Peyer's patch (tissue), 4 donors: Measurements from ENCODE around the gene CYP1A2. TPM values are rescaled to one million over a fixed set of nuclear protein-coding genes. Genes with fewer than 3 reads are reported as not detected.

Source experiments
- DNase-seq, 3 donors: peaks; one replicate each; pipeline ENCODE4 v3.0.0-alpha.2; 2017 to 2019
- H3K27ac ChIP-seq, 4 donors: fragments of 200-600 bp; sonication (generic); one replicate each; pipeline ENCODE4 v1.5.1; 2016 to 2019
- H3K27me3 ChIP-seq, 2 donors: fragments of 200-600 bp; sonication (generic); one replicate each; pipeline ENCODE4 v1.5.1; 2019
- H3K36me3 ChIP-seq, 3 donors: fragments of 200-600 bp; sonication (generic); one replicate each; pipeline ENCODE4 v1.5.1; 2016 to 2019
- H3K4me1 ChIP-seq, 4 donors: fragments of 200-600 bp; sonication (generic); one replicate each; pipeline ENCODE4 v1.5.1; 2016 to 2019
- H3K4me3 ChIP-seq, 4 donors: fragments of 200-600 bp; sonication (generic); 1 replicate in 3 of 4; 2 replicates in 1 of 4; pipeline ENCODE4 v1.5.1; 2016 to 2019; ENCODE audit warnings: mild to moderate bottlenecking in 1 of 4
- H3K9me3 ChIP-seq, 4 donors: fragments of 200-600 bp; sonication (generic); one replicate each; pipeline ENCODE4 v1.5.1; 2016 to 2019; ENCODE audit warnings: mild to moderate bottlenecking in 1 of 4
- CTCF ChIP-seq, 6 experiments: fragments of 450-650 bp in 4 of 6; fragments of 200-600 bp in 2 of 6; sonication (generic) in 1 of 6; IDR thresholded peaks; one replicate each; pipeline ENCODE4 v1.5.1; 2017 to 2019; ENCODE audit warnings: antibody characterized with exemption in 6 of 6, mild to moderate bottlenecking in 3 of 6, moderate library complexity in 1 of 6
- POLR2A ChIP-seq, 2 donors: fragments of 450-650 bp; IDR thresholded peaks; one replicate each; pipeline ENCODE4 v1.5.1; 2017; ENCODE audit warnings: antibody characterized with exemption in 2 of 2, mild to moderate bottlenecking in 2 of 2, moderate library complexity in 2 of 2
- total RNA-seq, 4 donors: library from RNA; depleted of rRNA; stranded (reverse); fragments of >200 nt; gene quantifications; one replicate each; pipeline ENCODE4 v1.1.0, GENCODE V29; 2016

The CYP1A2 gene
- not detected for total RNA-seq

GRCh38 chr15:74748322-74748946 lies at the start of gene CYP1A2:
Gene CYP1A2 (plus strand): TSS chr15:74748845. CDS start chr15:74749739, 894 bp downstream.
- Histone ChIP-seq H3K27ac (no peak within 1 kb of the TSS), H3K4me1 (no peaks in the 10 kb centered on the region), H3K27me3 (no peaks in the 10 kb centered on the region), H3K36me3 (no peaks in the 10 kb centered on the region), H3K9me3 (no peaks in the 10 kb centered on the region), H3K4me3 (no peak within 1 kb of the TSS)
- DNase-seq = no peak
- TF ChIP-seq CTCF (IDR thresholded peaks at IDR 0.05) (no peak), POLR2A (IDR thresholded peaks at IDR 0.05) (no peak)

- no peaks in the 10 kb centered on the region for H3K27me3 ChIP-seq
- no peak overlapping the region for H3K4me3 ChIP-seq
- no peaks in the 10 kb centered on the region for H3K4me1 ChIP-seq
- no peaks in the 10 kb centered on the region for H3K9me3 ChIP-seq
- no peak for DNase-seq
- H3K36me3 ChIP-seq = no peaks in the 10 kb centered on the region
- TF ChIP-seq POLR2A (IDR thresholded peaks at IDR 0.05) (no peak), CTCF (IDR thresholded peaks at IDR 0.05) (no peak)
- H3K27ac ChIP-seq = no peak overlapping the region
Observed at GRCh38 chr15:74709011-74709410, 39.6 kb upstream of the CYP1A2 start.

- H3K4me3 ChIP-seq = no peak overlapping the region
- no peak overlapping the region for H3K27ac ChIP-seq
- H3K27me3 ChIP-seq = no peaks in the 10 kb centered on the region
- H3K9me3 ChIP-seq = no peaks in the 10 kb centered on the region
- DNase-seq = no peak
- H3K36me3 ChIP-seq = no peaks in the 10 kb centered on the region
- TF ChIP-seq POLR2A (IDR thresholded peaks at IDR 0.05) (no peak), CTCF (IDR thresholded peaks at IDR 0.05) (no peak)
- H3K4me1 ChIP-seq = no peaks in the 10 kb centered on the region
Observed at GRCh38 chr15:74709892-74710291, 38.8 kb upstream of the CYP1A2 start.

- TF ChIP-seq POLR2A (IDR thresholded peaks at IDR 0.05) = no peak
- TF ChIP-seq CTCF (IDR thresholded peaks at IDR 0.05) = no peak
Observed at GRCh38 chr15:74710319-74711094, 38.1 kb upstream of the CYP1A2 start.

GRCh38 chr15:74712311-74712710 lies 36.3 kb upstream of the CYP1A2 start:
- no peak overlapping the region for H3K4me3 ChIP-seq
- no peak for TF ChIP-seq POLR2A (IDR thresholded peaks at IDR 0.05)
- no peaks in the 10 kb centered on the region for H3K36me3 ChIP-seq
- no peak overlapping the region for H3K27ac ChIP-seq
- no peaks in the 10 kb centered on the region for H3K4me1 ChIP-seq
- no peaks in the 10 kb centered on the region for H3K9me3 ChIP-seq
- H3K27me3 ChIP-seq = no peaks in the 10 kb centered on the region
- no peak for DNase-seq

More at GRCh38 chr15:74710319-74711094, 38.1 kb upstream of the CYP1A2 start:
- Histone ChIP-seq H3K9me3 (no peaks in the 10 kb centered on the region), H3K27me3 (no peaks in the 10 kb centered on the region), H3K27ac (no peak overlapping the region), H3K36me3 (no peaks in the 10 kb centered on the region), H3K4me1 (no peaks in the 10 kb centered on the region), H3K4me3 (no peak overlapping the region)
- no peak for DNase-seq

- Histone ChIP-seq H3K36me3 (no peaks in the 10 kb centered on the region), H3K9me3 (no peaks in the 10 kb centered on the region), H3K4me3 (no peak overlapping the region), H3K27me3 (no peaks in the 10 kb centered on the region), H3K27ac (no peak overlapping the region), H3K4me1 (no peaks in the 10 kb centered on the region)
- no peak for TF ChIP-seq POLR2A (IDR thresholded peaks at IDR 0.05)
- no peak for TF ChIP-seq CTCF (IDR thresholded peaks at IDR 0.05)
- DNase-seq = no peak
Observed at GRCh38 chr15:74716651-74717050, 32.0 kb upstream of the CYP1A2 start.
